Stimulated activated CD8-positive, alpha-beta memory T cell treated with anti-CD3 and anti-CD28 coated beads, Interleukin-7, amount 100 ng/mL, for 48 hours (primary cell): ENCODE results near the gene C22orf39.

Experiments
- DNase-seq, 2 donors: peaks; one replicate each; pipeline ENCODE4 v3.0.0-alpha.2; 2020; ENCODE audit warnings: low read depth in 1 of 2; ENCODE audit errors: extremely low read depth in 1 of 2

The C22orf39 gene

DNA sequence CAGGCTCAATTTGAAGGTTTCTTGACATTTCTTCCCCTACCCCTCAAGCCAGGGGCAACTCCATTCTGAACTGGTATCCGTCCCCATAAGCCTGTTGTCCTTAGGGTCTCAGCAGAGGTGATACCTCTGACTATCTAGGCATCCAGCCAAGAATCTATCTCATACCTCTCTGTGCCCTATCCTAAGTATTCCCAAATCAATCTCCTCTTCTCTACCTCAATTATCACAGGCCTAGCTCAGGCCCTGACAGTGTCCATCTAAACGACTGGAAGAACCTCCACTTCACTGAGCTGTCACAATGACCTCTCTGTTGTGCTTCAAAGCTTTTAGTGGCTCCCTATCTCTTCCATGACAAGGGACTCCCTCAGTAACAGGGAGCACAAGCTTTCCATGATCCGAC, 42.8 kb downstream of the C22orf39 start:
- no peak for DNase-seq

DNA sequence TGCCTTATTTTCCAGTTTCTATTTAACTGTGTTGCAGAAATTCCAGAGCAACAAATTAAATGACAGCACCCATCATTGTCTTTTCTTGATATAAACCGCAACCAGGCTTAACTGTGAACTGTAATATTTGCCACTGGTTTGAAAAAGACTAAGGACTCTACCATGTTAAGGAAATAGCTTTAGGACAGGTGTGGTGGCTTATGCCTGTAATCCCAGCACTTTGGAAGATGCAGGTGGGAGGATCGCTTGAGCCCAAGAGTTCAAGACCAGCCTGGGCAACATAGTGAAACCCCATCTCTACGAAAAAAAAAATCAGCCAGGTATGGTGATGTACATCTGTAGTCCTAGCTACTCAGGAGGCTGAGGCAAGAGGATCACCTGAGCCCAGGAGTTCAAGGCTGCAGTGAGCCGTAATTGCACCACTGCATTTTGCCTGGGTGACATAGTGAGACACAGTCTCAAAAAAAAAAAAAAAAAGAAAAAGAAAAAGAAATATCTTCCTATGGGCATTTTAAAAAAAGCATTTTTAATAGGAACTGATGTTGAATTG, 44.8 kb downstream of the C22orf39 start:
- no peak for DNase-seq

GRCh38 chr22:19401483-19401882, 46.0 kb downstream of the C22orf39 start:
- DNase-seq = no peak

GRCh38 chr22:19400881-19401280, 46.6 kb downstream of the C22orf39 start:
- no peak for DNase-seq

GRCh38 chr22:19398652-19399051, 48.9 kb downstream of the C22orf39 start:
- no peak for DNase-seq

DNA sequence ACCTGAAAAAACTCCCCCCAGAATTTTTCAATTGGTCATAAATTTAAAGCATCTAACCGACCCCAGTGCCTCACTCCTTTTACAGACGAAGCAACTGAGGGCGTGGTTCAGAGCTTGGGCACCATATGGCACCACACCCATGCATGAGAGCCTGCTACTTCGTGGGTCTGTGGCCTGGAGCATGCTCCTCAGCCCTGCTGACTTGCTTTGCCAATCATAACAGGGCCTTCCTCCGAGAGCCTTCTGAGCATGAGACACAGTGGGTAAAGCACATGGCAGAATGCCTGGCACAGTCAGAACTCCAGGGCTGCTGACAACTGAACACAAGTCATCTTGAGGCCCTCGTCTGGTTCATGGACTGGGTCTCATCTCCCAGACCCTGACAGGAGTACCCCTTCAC, 49.3 kb downstream of the C22orf39 start:
- DNase-seq = no peak

- no peak for DNase-seq
Measured at GRCh38 chr22:19397734-19398104, 49.8 kb downstream of the C22orf39 start.

- no peak for DNase-seq
Measured at GRCh38 chr22:19396934-19397733, 50.4 kb downstream of the C22orf39 start.

DNA sequence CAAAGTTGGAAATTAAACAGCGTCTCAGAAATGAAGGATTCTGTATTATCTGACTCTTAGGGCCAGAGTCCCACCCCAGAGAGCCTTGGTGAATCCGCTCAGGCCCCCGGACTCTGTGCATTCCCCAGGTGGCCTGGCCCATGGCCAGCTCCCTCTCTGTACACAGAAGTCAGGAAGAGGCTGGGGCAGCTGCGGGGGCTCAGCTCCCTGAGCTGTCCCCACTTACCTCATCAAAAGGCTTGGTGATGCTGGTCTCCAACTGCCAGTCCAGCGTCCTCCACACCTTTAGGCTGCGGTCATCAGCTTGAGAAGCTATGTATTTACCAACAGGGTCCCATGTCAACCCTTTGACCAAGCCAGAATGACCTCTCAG, 51.0 kb downstream of the C22orf39 start:
- no peak for DNase-seq

- DNase-seq = no peak
Measured at GRCh38 chr22:19395276-19395675, 52.2 kb downstream of the C22orf39 start.

- no peak for DNase-seq
Measured at GRCh38 chr22:19394274-19395050, 53.0 kb downstream of the C22orf39 start.

DNA sequence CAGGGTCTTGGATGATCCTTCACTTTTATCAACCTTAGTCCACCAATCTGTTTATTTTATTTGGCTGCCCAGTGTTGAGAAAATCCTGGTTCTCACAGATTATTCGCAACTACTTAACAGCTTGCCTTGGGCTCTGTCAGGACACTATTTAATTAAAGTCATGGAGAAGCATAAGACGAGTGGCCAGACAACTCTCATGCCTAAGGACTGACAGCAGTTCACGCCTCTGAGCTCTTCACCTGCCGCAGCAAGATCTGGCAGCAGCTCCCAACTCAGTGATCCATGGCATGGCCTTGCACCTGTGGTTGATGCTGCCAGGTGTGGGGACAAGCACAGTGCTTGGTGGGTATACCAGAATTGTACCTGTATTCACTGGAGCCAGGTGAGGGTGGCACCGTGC, 53.8 kb downstream of the C22orf39 start:
- DNase-seq = no peak
